HG02759 (cell line): ENCODE data around the gene NATD1.

Source experiments
- ATAC-seq: cut with Tn5 transposase; IDR thresholded peaks from one replicate; pipeline ENCODE4 v1.9.1; 2021; ENCODE audit warnings: mild to moderate bottlenecking, moderate library complexity; ENCODE audit not compliant: unreplicated experiment

The NATD1 gene

GRCh38 chr17:21289902-21290571 lies 36.8 kb upstream of the NATD1 start:
- ATAC-seq: no peak

- no peak for ATAC-seq
These were observed 36.1 kb upstream of the NATD1 start for GRCh38 chr17:21289175-21289901.

GRCh38 chr17:21288571-21289017 lies 35.4 kb upstream of the NATD1 start:
- ATAC-seq: peak; percentile 17

- ATAC-seq: peak; percentile 40
These were observed 34.7 kb upstream of the NATD1 start for GRCh38 chr17:21287703-21288449.

GRCh38 chr17:21286909-21287702 lies 33.9 kb upstream of the NATD1 start:
- no peak for ATAC-seq

- no peak for ATAC-seq
These were observed 33.0 kb upstream of the NATD1 start for GRCh38 chr17:21286066-21286770.

GRCh38 chr17:21285164-21286065 lies 32.2 kb upstream of the NATD1 start:
- no peak for ATAC-seq

GRCh38 chr17:21284319-21285163 lies 31.3 kb upstream of the NATD1 start, which contains the start of gene MAP2K3:
Gene MAP2K3 (plus strand): TSS chr17:21284711. CDS start chr17:21284921, 210 bp downstream.
- ATAC-seq: peak; percentile 76

- ATAC-seq: peak; percentile 4
These were observed 30.5 kb upstream of the NATD1 start for GRCh38 chr17:21283482-21284318.

GRCh38 chr17:21282850-21283249 lies 29.6 kb upstream of the NATD1 start:
- no peak for ATAC-seq

GRCh38 chr17:21282231-21282630 lies 29.0 kb upstream of the NATD1 start:
- ATAC-seq: no peak

GRCh38 chr17:21280081-21280518 lies 26.9 kb upstream of the NATD1 start:
- peak; percentile 27 for ATAC-seq

- ATAC-seq: no peak
These were observed 26.4 kb upstream of the NATD1 start for GRCh38 chr17:21279582-21279981.

- no peak for ATAC-seq
These were observed 26.0 kb upstream of the NATD1 start for GRCh38 chr17:21279198-21279535.

- ATAC-seq: no peak
These were observed 25.4 kb upstream of the NATD1 start for GRCh38 chr17:21278450-21279197.

- no peak for ATAC-seq
These were observed 24.1 kb upstream of the NATD1 start for GRCh38 chr17:21277332-21277731.

GRCh38 chr17:21276264-21276588 lies 23.0 kb upstream of the NATD1 start:
- ATAC-seq: no peak
